ENCODE measurements around the gene AGBL5. TPM values are rescaled to one million over a fixed set of nuclear protein-coding genes. Genes with fewer than 3 reads are reported as not detected.

The AGBL5 gene
- polyA plus RNA-seq, 2 of the 4 experiments (the other 2 are of a cell fraction), result 25.5 to 52.7 TPM

DNA sequence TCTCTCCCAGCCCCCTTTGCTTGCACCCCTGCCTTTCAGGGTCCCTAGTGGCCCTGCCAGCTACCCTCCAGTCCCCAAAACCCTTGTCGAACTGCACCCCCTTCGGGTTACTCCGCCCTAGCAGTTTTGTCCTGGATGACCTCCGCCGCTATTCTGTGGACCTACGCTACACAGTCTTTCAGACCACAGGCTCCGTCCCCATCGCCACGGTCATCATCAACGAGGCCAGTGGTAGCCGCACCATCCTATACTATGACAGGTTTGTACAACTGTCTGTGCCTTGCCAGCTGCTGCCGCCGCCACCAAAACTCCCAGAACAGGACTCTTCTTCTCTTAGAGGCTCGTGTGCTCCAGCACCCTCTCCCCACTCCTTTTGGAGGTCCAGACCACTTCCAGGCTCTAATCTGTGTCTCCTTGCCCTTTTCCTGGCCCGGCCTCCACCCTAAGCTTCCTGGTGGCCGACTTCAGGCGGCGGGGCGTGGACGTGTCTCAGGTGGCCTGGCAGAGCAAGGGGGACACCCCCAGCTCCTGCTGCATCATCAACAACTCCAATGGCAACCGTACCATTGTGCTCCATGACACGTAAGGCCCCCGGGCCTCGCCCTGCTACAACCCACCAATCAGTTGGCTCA, 43.0 kb downstream of the AGBL5 start:
- ATAC-seq (no peak), DNase-seq (ENCODE audit: low read depth in 1 of 2, low spot score in 1 of 2) (no peak), FAIRE-seq (no peak)
- 93% methylated on average over 24 of the region's 24 CpGs for WGBS (ENCODE audit: missing lambda C conversion rate)
- peaks cover 20% of the 10 kb centered on the region for H3K4me1 ChIP-seq
- H3K9me3 ChIP-seq, result no peaks in the 10 kb centered on the region
- no peak for TF ChIP-seq HOXA7 (CRISPR knock-in tag; IDR thresholded peaks at IDR 0.05)
- TF ChIP-seq, protein P1, sequence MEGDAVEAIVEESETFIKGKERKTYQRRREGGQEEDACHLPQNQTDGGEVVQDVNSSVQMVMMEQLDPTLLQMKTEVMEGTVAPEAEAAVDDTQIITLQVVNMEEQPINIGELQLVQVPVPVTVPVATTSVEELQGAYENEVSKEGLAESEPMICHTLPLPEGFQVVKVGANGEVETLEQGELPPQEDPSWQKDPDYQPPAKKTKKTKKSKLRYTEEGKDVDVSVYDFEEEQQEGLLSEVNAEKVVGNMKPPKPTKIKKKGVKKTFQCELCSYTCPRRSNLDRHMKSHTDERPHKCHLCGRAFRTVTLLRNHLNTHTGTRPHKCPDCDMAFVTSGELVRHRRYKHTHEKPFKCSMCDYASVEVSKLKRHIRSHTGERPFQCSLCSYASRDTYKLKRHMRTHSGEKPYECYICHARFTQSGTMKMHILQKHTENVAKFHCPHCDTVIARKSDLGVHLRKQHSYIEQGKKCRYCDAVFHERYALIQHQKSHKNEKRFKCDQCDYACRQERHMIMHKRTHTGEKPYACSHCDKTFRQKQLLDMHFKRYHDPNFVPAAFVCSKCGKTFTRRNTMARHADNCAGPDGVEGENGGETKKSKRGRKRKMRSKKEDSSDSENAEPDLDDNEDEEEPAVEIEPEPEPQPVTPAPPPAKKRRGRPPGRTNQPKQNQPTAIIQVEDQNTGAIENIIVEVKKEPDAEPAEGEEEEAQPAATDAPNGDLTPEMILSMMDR (IDR thresholded peaks at IDR 0.05), result no peak
- TF ChIP-seq, protein P2, sequence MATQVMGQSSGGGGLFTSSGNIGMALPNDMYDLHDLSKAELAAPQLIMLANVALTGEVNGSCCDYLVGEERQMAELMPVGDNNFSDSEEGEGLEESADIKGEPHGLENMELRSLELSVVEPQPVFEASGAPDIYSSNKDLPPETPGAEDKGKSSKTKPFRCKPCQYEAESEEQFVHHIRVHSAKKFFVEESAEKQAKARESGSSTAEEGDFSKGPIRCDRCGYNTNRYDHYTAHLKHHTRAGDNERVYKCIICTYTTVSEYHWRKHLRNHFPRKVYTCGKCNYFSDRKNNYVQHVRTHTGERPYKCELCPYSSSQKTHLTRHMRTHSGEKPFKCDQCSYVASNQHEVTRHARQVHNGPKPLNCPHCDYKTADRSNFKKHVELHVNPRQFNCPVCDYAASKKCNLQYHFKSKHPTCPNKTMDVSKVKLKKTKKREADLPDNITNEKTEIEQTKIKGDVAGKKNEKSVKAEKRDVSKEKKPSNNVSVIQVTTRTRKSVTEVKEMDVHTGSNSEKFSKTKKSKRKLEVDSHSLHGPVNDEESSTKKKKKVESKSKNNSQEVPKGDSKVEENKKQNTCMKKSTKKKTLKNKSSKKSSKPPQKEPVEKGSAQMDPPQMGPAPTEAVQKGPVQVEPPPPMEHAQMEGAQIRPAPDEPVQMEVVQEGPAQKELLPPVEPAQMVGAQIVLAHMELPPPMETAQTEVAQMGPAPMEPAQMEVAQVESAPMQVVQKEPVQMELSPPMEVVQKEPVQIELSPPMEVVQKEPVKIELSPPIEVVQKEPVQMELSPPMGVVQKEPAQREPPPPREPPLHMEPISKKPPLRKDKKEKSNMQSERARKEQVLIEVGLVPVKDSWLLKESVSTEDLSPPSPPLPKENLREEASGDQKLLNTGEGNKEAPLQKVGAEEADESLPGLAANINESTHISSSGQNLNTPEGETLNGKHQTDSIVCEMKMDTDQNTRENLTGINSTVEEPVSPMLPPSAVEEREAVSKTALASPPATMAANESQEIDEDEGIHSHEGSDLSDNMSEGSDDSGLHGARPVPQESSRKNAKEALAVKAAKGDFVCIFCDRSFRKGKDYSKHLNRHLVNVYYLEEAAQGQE (IDR thresholded peaks at IDR 0.05), result no peak
- TF ChIP-seq, protein P3, sequence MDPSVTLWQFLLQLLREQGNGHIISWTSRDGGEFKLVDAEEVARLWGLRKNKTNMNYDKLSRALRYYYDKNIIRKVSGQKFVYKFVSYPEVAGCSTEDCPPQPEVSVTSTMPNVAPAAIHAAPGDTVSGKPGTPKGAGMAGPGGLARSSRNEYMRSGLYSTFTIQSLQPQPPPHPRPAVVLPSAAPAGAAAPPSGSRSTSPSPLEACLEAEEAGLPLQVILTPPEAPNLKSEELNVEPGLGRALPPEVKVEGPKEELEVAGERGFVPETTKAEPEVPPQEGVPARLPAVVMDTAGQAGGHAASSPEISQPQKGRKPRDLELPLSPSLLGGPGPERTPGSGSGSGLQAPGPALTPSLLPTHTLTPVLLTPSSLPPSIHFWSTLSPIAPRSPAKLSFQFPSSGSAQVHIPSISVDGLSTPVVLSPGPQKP (IDR thresholded peaks at IDR 0.05; ENCODE audit: low read depth, low read length), result no peak
- no peak for TF ChIP-seq NR3C1 (IDR thresholded peaks at IDR 0.05)
- no peak for TF ChIP-seq SMC3 (IDR thresholded peaks at IDR 0.05)
- TF ChIP-seq CEBPB (IDR thresholded peaks at IDR 0.05), result no peak
- H3K27ac ChIP-seq, result peak overlapping the region in 1 of 2 experiments; percentile 8; a peak in 1 of 6 replicates
- H3K4me3 ChIP-seq, result no peak overlapping the region
- H3K4me2 ChIP-seq, result no peak overlapping the region
- CTCF ChIA-PET, result interaction anchor here (0.7 to 12.0 kb wide), 13 partner anchors 8 to 207 kb away, joined by 3 to 197 read pairs (median 4); partner anchors contain the start of genes AGBL5, EMILIN1, KHK and PRR30
- POLR2A ChIA-PET, result no interaction called here

DNA sequence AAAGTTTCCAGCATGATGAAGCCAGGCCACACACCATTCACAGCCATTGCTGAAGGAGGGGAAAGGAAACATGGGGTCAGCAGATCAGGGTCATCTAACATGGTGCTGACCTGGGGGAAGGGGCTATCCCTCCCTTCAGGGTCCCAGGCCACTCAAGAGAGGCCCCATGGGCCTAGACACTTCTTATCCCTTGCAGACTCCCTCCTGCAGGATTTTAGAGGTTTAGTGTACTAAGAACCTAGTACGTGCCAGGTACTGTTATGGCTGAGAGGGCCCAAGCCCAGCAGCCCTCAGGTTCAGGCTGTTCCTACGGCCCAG, 43.9 kb downstream of the AGBL5 start:
- POLR2A ChIA-PET, result interaction anchor here (2.1 kb wide), 1 partner anchor 44 kb away, joined by 5 read pairs; the partner anchor contains the start of gene AGBL5
- CTCF ChIA-PET, result interaction anchor here (0.8 to 12.0 kb wide), 7 partner anchors 10 to 228 kb away, joined by 3 to 197 read pairs (median 36); partner anchors contain the start of genes EMILIN1, KHK and TRIM54

More for the DNA sequence above, 43.9 kb downstream of the AGBL5 start:
- no peak for DNase-seq (ENCODE audit: low read depth in 1 of 2, low spot score in 1 of 2)
- no peak for ATAC-seq
- H3K4me3 ChIP-seq, result no peak overlapping the region
- FAIRE-seq, result no peak
- no peak overlapping the region for H3K27ac ChIP-seq
- 92% methylated on average over 2 of the region's 2 CpGs for WGBS (ENCODE audit: missing lambda C conversion rate)
- H3K4me2 ChIP-seq, result no peak overlapping the region; the same call in 2 of the 3 replicates
- H3K9me3 ChIP-seq, result no peaks in the 10 kb centered on the region
- peaks cover 20% of the 10 kb centered on the region for H3K4me1 ChIP-seq
- TF ChIP-seq POLR2AphosphoS2 (conservative IDR thresholded peaks at IDR 0.05; ENCODE audit: low read length), result no peak
- TF ChIP-seq, protein P2 (IDR thresholded peaks at IDR 0.05), result no peak
- TF ChIP-seq ZNF302 (CRISPR knock-in tag; IDR thresholded peaks at IDR 0.05), result no peak
- TF ChIP-seq, protein P3 (IDR thresholded peaks at IDR 0.05; ENCODE audit: low read depth, low read length), result no peak
- TF ChIP-seq RAD21 (conservative IDR thresholded peaks at IDR 0.05 in 1 of 2, IDR thresholded peaks at IDR 0.05 in 1 of 2), result no peak
- TF ChIP-seq, protein P4, sequence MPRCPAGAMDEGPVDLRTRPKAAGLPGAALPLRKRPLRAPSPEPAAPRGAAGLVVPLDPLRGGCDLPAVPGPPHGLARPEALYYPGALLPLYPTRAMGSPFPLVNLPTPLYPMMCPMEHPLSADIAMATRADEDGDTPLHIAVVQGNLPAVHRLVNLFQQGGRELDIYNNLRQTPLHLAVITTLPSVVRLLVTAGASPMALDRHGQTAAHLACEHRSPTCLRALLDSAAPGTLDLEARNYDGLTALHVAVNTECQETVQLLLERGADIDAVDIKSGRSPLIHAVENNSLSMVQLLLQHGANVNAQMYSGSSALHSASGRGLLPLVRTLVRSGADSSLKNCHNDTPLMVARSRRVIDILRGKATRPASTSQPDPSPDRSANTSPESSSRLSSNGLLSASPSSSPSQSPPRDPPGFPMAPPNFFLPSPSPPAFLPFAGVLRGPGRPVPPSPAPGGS (IDR thresholded peaks at IDR 0.05), result no peak
- TF ChIP-seq MYC (IDR thresholded peaks at IDR 0.05; ENCODE audit: borderline replicate concordance, low read length), result no peak
- no peak for TF ChIP-seq JUN (IDR thresholded peaks at IDR 0.05)
- TF ChIP-seq FOXS1 (CRISPR knock-in tag; IDR thresholded peaks at IDR 0.05), result no peak
- no peak for TF ChIP-seq NPAS2 (CRISPR knock-in tag; IDR thresholded peaks at IDR 0.05; ENCODE audit: borderline replicate concordance)
